HepG2 (cell line): ENCODE results near the gene BBOF1. TPM values are rescaled to one million over a fixed set of nuclear protein-coding genes. Genes with fewer than 3 reads are reported as not detected.

ENCODE experiments used
- ATAC-seq: fragments of 200-7000 bp; cut with Tn5 transposase; 3 replicates; pipeline ENCODE4 v1.9.1; 2020; ENCODE audit warnings: mild to moderate bottlenecking, moderate library complexity
- BruUV-seq: library from RNA; stranded (reverse); fragments of 400-500 nt; replicated peaks from 2 replicates; lab custom pipeline; 2021; lab: Mats Ljungman, UMichigan
- CTCF ChIA-PET: fragments of 300-600 bp; formaldehyde crosslinking; extraction: SDS; loops from one replicate; lab custom pipeline; 2021; ENCODE audit warnings: low total read pairs, inconsistent platforms, low intra/inter-chr PET ratio; lab: Yijun Ruan, JAX
- POLR2A ChIA-PET: fragments of 350-600 bp; sonication (Branson Sonifier 250); formaldehyde crosslinking; loops from one replicate; lab custom pipeline; 2020; ENCODE audit warnings: antibody characterized with exemption, inconsistent platforms; lab: Yijun Ruan, JAX
- DNase-seq: peaks from one replicate; pipeline ENCODE4 v3.0.0-alpha.2; 2015; ENCODE audit warnings: low spot score
- FAIRE-seq: peaks from 3 replicates; lab custom pipeline; 2011; peaks lifted over from hg19 to GRCh38; lab: Jason Lieb, UNC
- H2AFZ ChIP-seq: one replicate; pipeline ENCODE4 v1.6.1; 2011; ENCODE audit warnings: low read length, inconsistent platforms
- H3K27ac ChIP-seq: fragments of 300-600 bp; 3 replicates; pipeline ENCODE4 v1.8.0; 2011; ENCODE audit warnings: mixed run types, mild to moderate bottlenecking, mixed read lengths, low read length, inconsistent platforms; ENCODE audit not compliant: insufficient read depth; ENCODE audit errors: extremely low read length
- H3K27me3 ChIP-seq, 2 experiments: fragments of 200-600 bp in 1 of 2; 2 replicates in 1 of 2; 3 replicates in 1 of 2; pipeline versions ENCODE4 v1.6.0 to v1.8.0; 2011; ENCODE audit warnings: low read length in 2 of 2, mild to moderate bottlenecking in 2 of 2, moderate library complexity in 2 of 2, inconsistent platforms in 1 of 2; ENCODE audit not compliant: insufficient read depth in 2 of 2, control insufficient read depth in 1 of 2
- H3K36me3 ChIP-seq, 2 experiments: fragments of 200-600 bp in 1 of 2; replicated peaks in 1 of 2; 2 replicates in 1 of 2; 3 replicates in 1 of 2; pipeline versions ENCODE4 v1.5.1 to v1.8.0; 2011; ENCODE audit warnings: low read length in 2 of 2, inconsistent platforms in 1 of 2; ENCODE audit not compliant: insufficient read depth in 2 of 2, control insufficient read depth in 1 of 2
- H3K4me1 ChIP-seq: 2 replicates; pipeline ENCODE4 v1.5.1; 2012; ENCODE audit warnings: low read length, inconsistent platforms; ENCODE audit not compliant: insufficient read depth
- H3K4me2 ChIP-seq: 2 replicates; pipeline ENCODE4 v1.6.0; 2011; ENCODE audit warnings: low read depth, low read length, inconsistent platforms
- H3K4me3 ChIP-seq, 3 experiments: fragments of 200-600 bp in 1 of 3; sonication (generic), shearing (Covaris generic) in 1 of 3; replicated peaks in 1 of 3; 2 replicates each; pipeline ENCODE4 v1.5.1; 2011 to 2016; ENCODE audit warnings: low read length in 3 of 3, inconsistent platforms in 2 of 3, low read depth in 2 of 3, mild to moderate bottlenecking in 2 of 3, control low read depth in 1 of 3, mixed read lengths in 1 of 3; ENCODE audit not compliant: insufficient read depth in 1 of 3
- H3K79me2 ChIP-seq: one replicate; pipeline ENCODE4 v1.6.1; 2011; ENCODE audit warnings: low read length, inconsistent platforms; ENCODE audit not compliant: insufficient read depth
- H3K9ac ChIP-seq: 2 replicates; pipeline ENCODE4 v1.6.0; 2011; ENCODE audit warnings: mild to moderate bottlenecking, low read depth, low read length, inconsistent platforms; ENCODE audit not compliant: insufficient read depth
- H3K9me3 ChIP-seq: 2 replicates; pipeline ENCODE4 v1.5.1; 2012; ENCODE audit warnings: mild to moderate bottlenecking, low read length
- H4K20me1 ChIP-seq: 2 replicates; pipeline ENCODE4 v1.6.0; 2011; ENCODE audit warnings: inconsistent platforms, mild to moderate bottlenecking, low read length, moderate library complexity; ENCODE audit not compliant: insufficient read depth
- ARID2 ChIP-seq: sonication (generic); formaldehyde crosslinking; IDR thresholded peaks from 2 replicates; pipeline ENCODE4 v1.8.1; 2022; ENCODE audit warnings: mild to moderate bottlenecking, missing genetic modification reagents, borderline replicate concordance
- BORCS8-MEF2B ChIP-seq: sonication (generic); formaldehyde crosslinking; IDR thresholded peaks from 2 replicates; pipeline ENCODE4 v1.8.0; 2022; ENCODE audit warnings: mild to moderate bottlenecking, missing genetic modification reagents
- HNF4G ChIP-seq, 2 experiments: sonication (generic) in 1 of 2; formaldehyde crosslinking in 1 of 2; IDR thresholded peaks; 2 replicates each; pipeline versions ENCODE4 v1.4.0 to v1.6.1; 2011 to 2020; ENCODE audit warnings: borderline replicate concordance in 2 of 2, low read depth in 2 of 2, mild to moderate bottlenecking in 2 of 2, low read length in 1 of 2, missing genetic modification reagents in 1 of 2, moderate library complexity in 1 of 2
- IKZF5 ChIP-seq: IDR thresholded peaks from 2 replicates; pipeline ENCODE4 v1.6.1; 2018; ENCODE audit warnings: missing genetic modification reagents, mild to moderate bottlenecking, missing compliant biosample characterization
- KDM2A ChIP-seq: sonication (generic); formaldehyde crosslinking; IDR thresholded peaks from 2 replicates; pipeline ENCODE4 v1.4.0; 2020; ENCODE audit warnings: low read depth, missing genetic modification reagents, borderline replicate concordance
- MEF2D ChIP-seq: sonication (generic); formaldehyde crosslinking; IDR thresholded peaks from 2 replicates; pipeline ENCODE4 v1.5.1; 2020; ENCODE audit warnings: mild to moderate bottlenecking, missing genetic modification reagents
- REPIN1 ChIP-seq: sonication (generic); formaldehyde crosslinking; IDR thresholded peaks from 2 replicates; pipeline ENCODE4 v1.8.0; 2022; ENCODE audit warnings: missing genetic modification reagents, low read depth, mild to moderate bottlenecking, borderline replicate concordance
- SOX13 ChIP-seq, 3 experiments: fragments of 450-650 bp in 1 of 3; sonication (generic) in 1 of 3; formaldehyde crosslinking in 1 of 3; IDR thresholded peaks in 2 of 3; conservative IDR thresholded peaks in 1 of 3; 2 replicates each; pipeline versions ENCODE4 v1.5.0 to v1.6.1; 2016 to 2020; ENCODE audit warnings: antibody characterized with exemption in 1 of 3, mild to moderate bottlenecking in 1 of 3, missing compliant biosample characterization in 1 of 3, missing genetic modification reagents in 1 of 3, moderate library complexity in 1 of 3
- STAT6 ChIP-seq: sonication (generic); formaldehyde crosslinking; IDR thresholded peaks from 2 replicates; pipeline ENCODE4 v1.4.0; 2020; ENCODE audit warnings: missing genetic modification reagents, mild to moderate bottlenecking, borderline replicate concordance
- TBX2 ChIP-seq: sonication (generic); formaldehyde crosslinking; IDR thresholded peaks from 2 replicates; pipeline ENCODE4 v1.5.0; 2020; ENCODE audit warnings: missing genetic modification reagents, mild to moderate bottlenecking, borderline replicate concordance
- TEAD3 ChIP-seq: optimal IDR thresholded peaks from 2 replicates; pipeline ENCODE3; 2016; ENCODE audit warnings: borderline replicate concordance
- ZNF703 ChIP-seq: sonication (generic); formaldehyde crosslinking; IDR thresholded peaks from 2 replicates; pipeline ENCODE4 v1.5.1; 2020; ENCODE audit warnings: missing genetic modification reagents, mild to moderate bottlenecking, moderate library complexity, borderline replicate concordance
- ZNF737 ChIP-seq: sonication (generic); formaldehyde crosslinking; IDR thresholded peaks from 2 replicates; pipeline ENCODE4 v1.5.0; 2020; ENCODE audit warnings: missing genetic modification reagents, mild to moderate bottlenecking, borderline replicate concordance
- ZNF781 ChIP-seq: sonication (generic); formaldehyde crosslinking; IDR thresholded peaks from 2 replicates; pipeline ENCODE4 v1.5.1; 2020; ENCODE audit warnings: borderline replicate concordance, mild to moderate bottlenecking, missing genetic modification reagents; ENCODE audit errors: not compliant biosample characterization
- ZSCAN22 ChIP-seq: sonication (generic); formaldehyde crosslinking; IDR thresholded peaks from 2 replicates; pipeline ENCODE4 v1.4.0; 2020; ENCODE audit warnings: mild to moderate bottlenecking, missing genetic modification reagents
- WGBS: methylation state at CpG from one replicate; pipeline ENCODE4 v1.1.6; 2017; ENCODE audit warnings: low lambda C conversion rate; 5-methylcytosine and 5-hydroxymethylcytosine counted together
- in situ Hi-C: cut with HindIII; loops from 2 replicates; pipeline ENCODE4 v1.10.0; 2017; ENCODE audit warnings: low pct_unique_long_range_greater_than_20kb; ENCODE audit not compliant: extremely low pct_ligation_motif_present
- intact Hi-C: fragments of 100-400 bp; cut with micrococcal nuclease; formaldehyde crosslinking; loops from one replicate; pipeline ENCODE4 v1.10.0; 2022; ENCODE audit not compliant: unreplicated experiment
- polyA plus RNA-seq, 8 experiments: library from polyadenylated mRNA; depleted of rRNA in 3 of 8; stranded (reverse) in 7 of 8; unstranded in 1 of 8; fragments of >200 nt; fragmentation: Illumina TruSeq in 4 of 8; extraction: Trizol in 4 of 8; gene quantifications; 2 replicates each; pipeline versions ENCODE4 v1.2.1 to v1.2.3, GENCODE V29; 2011 to 2016; ENCODE audit warnings: low read depth in 4 of 8, missing spikeins in 1 of 8, mixed read lengths in 1 of 8; ENCODE audit not compliant: insufficient read depth in 1 of 8
- total RNA-seq, 5 experiments: library from RNA; depleted of rRNA; stranded (reverse); fragments of >200 nt; fragmentation: Illumina TruSeq; extraction: Trizol; gene quantifications; 2 replicates each; pipeline ENCODE4 v1.2.3, GENCODE V29; 2016; ENCODE audit warnings: low read depth in 1 of 5

BBOF1 gene
- total and polyA plus RNA-seq, 2 of the 13 experiments (the other 11 are each of a cell fraction or from before 2014, with no cell fraction given), result 1.6 to 2.3 TPM

- TF ChIP-seq STAT6, result 0 out of 2 replicates have a peak, but pooled peaks have one; percentile 35
These were observed 21.8 kb upstream of the BBOF1 start (continued) for GRCh38 chr14:73997108-73997943.

GRCh38 chr14:73997944-73998447 is 21.2 kb upstream of the BBOF1 start:
- H3K4me1 ChIP-seq, result peaks cover 80% of the 10 kb centered on the region
- H4K20me1 ChIP-seq, result no peaks in the 10 kb centered on the region
- no TSS peak for BruUV-seq
- in situ Hi-C loops (no loop called here), intact Hi-C loops (loop anchor here (1.0 to 5.0 kb wide), 3 partner anchors 20 to 47 kb away; partner anchors contain the start of genes COQ6 and FAM161B)
- H3K36me3 ChIP-seq, result peaks cover 2 to 5% of the 10 kb centered on the region in 2 experiments; a peak in 2 of 5 replicates
- POLR2A ChIA-PET, result interaction anchor here (0.7 to 5.4 kb wide), 13 partner anchors 9 to 238 kb away, joined by 3 to 70 read pairs (median 9); partner anchors contain the start of genes ALDH6A1, BBOF1, COQ6 and ENTPD5
- no peak for FAIRE-seq
- H3K9me3 ChIP-seq, result no peaks in the 10 kb centered on the region
- H3K79me2 ChIP-seq, result peaks cover 2% of the 10 kb centered on the region
- H3K4me2 ChIP-seq, result peak overlapping the region; percentile 82
- H2AFZ ChIP-seq, result no peak overlapping the region
- peak overlapping the region; percentile 95 for H3K27ac ChIP-seq
- no peaks in the 10 kb centered on the region for H3K27me3 ChIP-seq
- ATAC-seq, result no peak; the same call in 1 of the 3 replicates
- DNase-seq, result peak; percentile 37
- WGBS, result 2% methylated on average over 7 of the region's 7 CpGs
- H3K9ac ChIP-seq, result peak overlapping the region; percentile 65
- peak overlapping the region; percentile 23 to 53 (median 30) for H3K4me3 ChIP-seq
- CTCF ChIA-PET, result no interaction called here
- TF ChIP-seq ARID2 (CRISPR knock-in tag), result 0 out of 2 replicates have a peak, but pooled peaks have one; percentile 30
- TF ChIP-seq ZNF737 (CRISPR knock-in tag), result no peak
- TF ChIP-seq TBX2 (CRISPR knock-in tag), result peak; percentile 38; the same call in 1 of the 2 replicates
- peak; percentile 24; the same call in 1 of the 2 replicates for TF ChIP-seq IKZF5 (CRISPR knock-in tag)
- 0 out of 2 replicates have a peak, but pooled peaks have one; percentile 38 for TF ChIP-seq BORCS8-MEF2B (CRISPR knock-in tag)
- peak; percentile 10 for TF ChIP-seq TEAD3 (CRISPR knock-in tag)
- TF ChIP-seq KDM2A (CRISPR knock-in tag), result no peak
- peak; percentile 33 for TF ChIP-seq ZNF781 (CRISPR knock-in tag)
- TF ChIP-seq ZSCAN22, result no peak
- no peak for TF ChIP-seq HNF4G (IDR thresholded peaks at IDR 0.05; ENCODE audit: borderline replicate concordance, low read depth, low read length)
- TF ChIP-seq HNF4G (CRISPR knock-in tag; IDR thresholded peaks at IDR 0.05; ENCODE audit: borderline replicate concordance, low read depth), result 0 out of 2 replicates have a peak, but pooled peaks have one; percentile 29
- peak; percentile 57; the same call in 1 of the 2 replicates for TF ChIP-seq MEF2D (CRISPR knock-in tag)
- TF ChIP-seq ZNF703 (CRISPR knock-in tag), result no peak
- TF ChIP-seq SOX13 (IDR thresholded peaks at IDR 0.05), result no peak
- 0 out of 4 replicates have a peak, but pooled peaks of 1 of the 2 experiments have one; percentile 7 for TF ChIP-seq SOX13 (CRISPR knock-in tag; conservative IDR thresholded peaks at IDR 0.05 in 1 of 2, IDR thresholded peaks at IDR 0.05 in 1 of 2)
- peak; percentile 65; the same call in 1 of the 2 replicates for TF ChIP-seq REPIN1 (CRISPR knock-in tag)
